UCSD-AML1 (cell line): Measurements from ENCODE around the gene DLST.

ENCODE experiments used
- DNase-seq: peaks from one replicate; lab custom pipeline; 2025; ENCODE audit not compliant: unreplicated experiment; lab: John Stamatoyannopoulos, UW

DLST gene

GRCh38 chr14:74860899-74861733, 20.6 kb upstream of the DLST start:
- peak; percentile 87 for DNase-seq

GRCh38 chr14:74861734-74862090, 20.0 kb upstream of the DLST start:
- no peak for DNase-seq

GRCh38 chr14:74863274-74863673, 18.4 kb upstream of the DLST start:
- DNase-seq = peak; percentile 60

- DNase-seq = no peak
Measured at GRCh38 chr14:74864198-74864597, 17.5 kb upstream of the DLST start.

GRCh38 chr14:74865156-74865555, 16.6 kb upstream of the DLST start:
- no peak for DNase-seq

GRCh38 chr14:74866708-74867389, 14.9 kb upstream of the DLST start:
- no peak for DNase-seq

GRCh38 chr14:74867673-74868072, 14.0 kb upstream of the DLST start:
- peak; percentile 73 for DNase-seq

DNA sequence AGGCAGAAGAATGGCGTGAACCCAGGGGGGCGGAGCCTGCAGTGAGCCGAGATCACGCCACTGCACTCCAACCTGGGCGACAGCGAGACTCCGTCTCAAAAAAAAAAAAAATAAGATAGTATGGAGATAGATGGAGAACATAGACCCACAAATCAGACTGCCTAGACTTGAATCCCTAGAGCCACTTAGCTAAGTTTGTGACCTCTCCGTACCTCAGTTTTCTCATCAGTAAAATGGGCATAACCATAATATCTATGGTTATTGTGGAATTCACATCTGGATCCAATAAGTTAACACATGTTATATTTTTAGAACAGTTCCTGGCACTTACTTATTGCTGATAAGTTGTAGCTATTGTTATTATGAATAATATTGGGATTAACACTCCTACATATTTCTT, 13.0 kb upstream of the DLST start:
- no peak for DNase-seq

- DNase-seq = no peak
Measured at GRCh38 chr14:74871819-74872218, 9.9 kb upstream of the DLST start.

- no peak for DNase-seq
Measured at GRCh38 chr14:74875204-74875603, 6.5 kb upstream of the DLST start.

DNA sequence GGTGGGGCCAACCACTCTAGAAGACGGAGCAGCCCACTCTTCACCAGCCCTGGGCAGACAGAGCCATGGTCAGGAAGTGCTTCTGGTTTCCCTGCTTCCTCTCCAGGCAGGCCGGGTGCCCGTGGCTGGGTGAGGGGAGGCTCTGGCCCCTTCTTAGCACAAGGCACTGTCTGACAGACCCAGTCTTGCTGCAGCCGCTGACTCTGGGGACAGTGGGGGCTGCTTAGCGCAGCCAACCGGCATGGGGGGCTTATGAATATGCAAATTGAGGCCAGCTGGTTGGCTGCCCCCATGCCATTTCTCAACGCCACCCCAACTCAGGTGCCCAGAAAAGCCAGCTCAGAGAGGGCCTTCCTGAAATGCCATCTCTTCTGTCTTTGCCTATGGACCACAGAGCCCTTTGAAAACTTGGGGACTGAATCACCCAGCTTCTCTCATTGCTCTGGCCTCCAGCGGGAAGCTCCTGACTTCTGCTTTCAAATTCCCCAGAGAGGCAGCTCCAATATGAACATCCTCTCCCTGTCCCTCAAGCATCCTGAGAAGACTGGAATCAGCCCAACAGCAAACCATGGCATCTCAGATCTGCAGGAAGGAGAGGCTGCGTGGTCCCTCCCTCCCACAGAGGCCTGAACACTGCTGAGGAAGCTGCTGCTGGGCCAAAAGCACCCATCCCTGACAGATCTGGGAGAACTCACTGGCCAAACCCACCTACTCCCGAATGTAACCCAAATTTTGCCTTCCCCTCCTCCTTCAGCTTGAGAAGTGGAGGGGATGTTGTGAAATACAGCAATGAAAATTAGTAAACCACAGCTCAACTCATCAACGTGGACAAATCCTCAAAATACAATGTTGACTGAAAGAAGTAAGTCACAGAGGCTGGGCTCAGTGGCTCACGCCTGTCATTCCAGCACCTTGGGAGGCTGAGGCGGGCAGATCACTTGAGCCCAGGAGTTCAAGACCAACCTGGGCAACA, 5.5 kb upstream of the DLST start, which contains the start of gene PROX2:
PROX2 (minus strand) TSS at position 205 of the 973 bp plus-strand sequence. CDS start 12,311 bp downstream, outside the sequence.
- peak; percentile 81 for DNase-seq

DNA sequence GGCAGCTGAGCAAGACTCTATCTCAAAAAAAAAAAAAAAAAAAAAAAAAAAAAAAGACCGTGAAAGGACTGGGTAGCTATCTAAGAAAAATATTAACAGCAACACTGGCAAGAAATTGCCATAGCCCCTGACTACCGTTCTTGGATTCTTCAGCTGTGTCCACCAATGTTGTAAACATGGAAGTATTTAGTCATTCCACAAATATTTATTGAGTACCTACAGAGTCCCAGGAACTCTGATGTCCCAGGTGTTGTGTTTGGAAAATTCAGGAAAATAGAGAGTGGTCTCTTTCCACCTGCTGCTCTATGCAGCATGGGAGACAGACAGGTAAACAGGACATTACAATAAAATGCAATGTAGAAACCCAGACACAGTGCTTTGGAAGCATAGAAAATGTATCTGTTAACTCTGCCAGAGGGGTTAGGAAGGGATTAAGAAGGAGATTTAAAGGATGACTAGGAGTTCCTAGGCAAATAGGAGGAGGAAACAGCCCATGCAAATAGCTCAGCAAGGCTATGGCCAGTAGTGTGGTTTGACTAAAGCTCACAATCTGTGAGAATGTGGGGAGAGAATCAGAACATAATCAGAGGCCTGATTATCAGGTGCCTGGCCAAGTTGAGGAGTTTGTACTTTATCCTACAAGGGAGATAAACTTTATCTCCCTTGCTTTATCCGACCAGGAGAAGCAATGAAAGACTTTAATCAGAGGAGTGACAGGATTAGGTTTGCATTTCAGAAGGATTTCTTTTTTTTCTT, 2.1 kb upstream of the DLST start:
- DNase-seq = no peak

DNA sequence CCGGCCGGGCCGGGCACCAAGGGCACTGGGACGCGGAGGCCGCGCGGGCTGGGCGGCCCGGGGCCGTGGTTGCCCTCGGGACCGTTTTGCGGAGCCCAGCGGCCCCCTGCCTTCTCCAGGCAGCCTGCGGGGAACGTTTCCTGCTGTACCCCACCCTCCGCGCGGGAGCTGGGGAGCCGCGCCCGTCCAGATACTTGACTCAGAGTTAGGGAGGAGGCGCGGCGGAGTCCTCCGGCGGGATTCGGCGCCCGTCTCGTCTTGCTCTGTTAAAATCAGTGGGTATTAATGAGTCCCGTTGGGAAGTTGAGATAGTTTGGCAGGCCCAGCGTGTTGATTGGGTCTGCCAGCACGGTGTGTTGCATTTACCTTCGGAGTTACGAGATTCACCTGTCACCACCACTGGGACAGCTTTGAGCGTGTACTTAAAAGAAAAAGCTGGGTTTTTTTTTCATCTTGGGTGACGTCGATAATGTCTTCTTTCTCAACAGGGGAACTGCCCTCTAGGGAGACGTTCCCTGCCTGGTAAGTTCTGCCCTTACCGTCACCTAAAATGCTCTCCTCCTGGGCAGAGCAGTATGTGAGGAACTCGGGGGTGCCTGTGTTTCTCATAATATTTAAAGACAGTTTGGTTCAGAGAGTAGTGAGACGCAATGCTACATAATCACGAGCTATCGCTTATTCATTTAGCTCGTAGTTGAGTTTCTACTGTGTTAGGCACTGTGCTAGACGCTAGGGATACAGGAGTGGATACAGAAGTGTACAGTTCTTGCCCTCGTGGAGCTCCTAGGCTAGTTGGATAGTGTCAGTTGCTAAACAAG, 596 bp downstream of the DLST start:
- DNase-seq = peak; percentile 56

DNA sequence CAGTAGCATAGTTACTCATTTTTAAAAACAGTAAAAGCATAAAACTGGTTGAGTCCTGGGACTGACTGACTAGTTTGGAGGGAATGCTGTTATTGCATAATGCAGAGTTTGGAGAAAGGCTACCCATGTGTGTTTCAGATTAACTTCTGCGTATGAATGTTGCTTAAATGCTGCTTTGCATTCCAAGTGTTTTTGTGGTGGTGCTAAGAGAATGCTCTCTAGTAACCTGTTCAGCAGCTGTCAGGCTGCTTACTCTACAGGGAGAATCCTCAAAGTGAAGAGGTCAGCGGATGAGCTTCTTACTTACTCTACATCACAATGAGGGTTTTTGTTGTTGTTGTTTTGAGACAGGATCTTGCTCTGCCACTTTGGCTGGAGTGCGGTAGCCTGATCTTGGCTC, 4.3 kb downstream of the DLST start:
- no peak for DNase-seq

DNA sequence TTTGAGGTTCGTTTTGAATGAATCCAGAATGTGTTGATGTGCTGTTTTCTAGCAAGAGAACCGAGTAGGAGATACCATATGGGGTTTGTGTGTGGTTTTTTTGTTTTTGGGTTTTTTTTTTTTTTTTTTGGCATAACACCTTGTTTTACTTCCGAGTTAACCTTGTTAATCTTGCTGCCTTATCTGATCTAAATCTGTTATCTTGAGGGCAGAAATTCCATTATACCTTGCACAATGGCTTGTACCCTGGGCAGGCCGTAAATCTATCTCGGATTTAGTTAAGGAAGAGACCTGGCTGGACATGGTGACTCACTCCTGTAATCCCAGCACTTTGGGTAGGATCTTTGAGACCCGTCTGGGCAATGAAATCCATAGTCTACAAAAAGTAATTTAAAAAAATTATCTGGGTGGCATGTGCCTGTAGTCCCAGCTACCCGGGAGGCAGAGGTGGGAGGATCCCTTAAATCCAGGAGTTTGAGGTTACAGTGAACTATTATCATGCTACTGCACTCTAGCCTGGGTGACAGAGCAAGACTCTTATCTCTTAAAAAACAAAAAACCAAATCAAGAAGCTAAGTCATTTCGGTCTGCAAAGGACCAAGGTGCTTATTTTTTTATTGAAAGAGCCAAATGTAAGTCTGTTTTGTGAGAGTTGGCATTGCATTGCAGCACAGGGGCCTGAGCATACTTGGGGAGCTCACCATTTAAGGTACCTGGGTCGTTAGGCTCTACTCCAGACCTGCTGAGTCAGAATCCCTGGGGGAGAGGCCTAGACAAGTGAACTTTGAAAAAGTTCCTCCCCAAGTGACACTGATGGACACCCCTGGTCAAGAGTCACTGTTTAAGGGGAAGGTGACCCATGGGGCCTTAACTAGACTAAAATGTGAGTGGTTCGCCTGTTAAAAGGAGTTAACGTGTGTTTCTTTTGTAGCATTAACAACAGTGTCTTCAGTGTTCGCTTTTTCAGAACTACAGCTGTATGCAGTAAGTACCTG, 6.7 kb downstream of the DLST start:
- DNase-seq = no peak

GRCh38 chr14:74890262-74890661, 8.5 kb downstream of the DLST start:
- DNase-seq = no peak

- DNase-seq = no peak
Measured at GRCh38 chr14:74891870-74892269, 10.2 kb downstream of the DLST start.

DNA sequence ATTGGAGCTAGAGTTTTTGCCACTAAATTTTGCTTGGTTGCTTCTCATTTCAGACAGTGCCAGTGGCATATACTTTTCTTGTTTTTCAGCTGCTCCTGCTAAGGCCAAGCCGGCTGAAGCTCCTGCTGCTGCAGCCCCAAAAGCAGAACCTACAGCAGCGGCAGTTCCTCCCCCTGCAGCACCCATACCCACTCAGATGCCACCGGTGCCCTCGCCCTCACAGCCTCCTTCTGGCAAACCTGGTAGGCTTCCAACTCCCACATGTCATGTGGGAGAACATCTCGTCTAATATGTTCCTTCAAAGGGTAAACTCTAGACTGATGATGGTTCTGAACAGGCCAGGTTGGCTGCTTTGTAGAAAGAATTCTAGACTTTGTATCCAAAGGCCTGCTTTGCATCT, 11.0 kb downstream of the DLST start:
- no peak for DNase-seq
